Nephron progenitor cell (in vitro differentiated cells): ENCODE measurements around the gene CNOT6.
"Not testable (repeated sequence)": the region's sequence is repeated elsewhere in the genome, so short reads cannot be mapped to it uniquely, and the experiment has no call there.

ENCODE experiments used
- DNase-seq: peaks from one replicate; pipeline ENCODE4 v3.0.0; 2021
- H3K27ac Mint-ChIP-seq: 2 replicates; pipeline ENCODE4 v1.8.0; 2021; ENCODE audit warnings: mild to moderate bottlenecking, moderate library complexity, mixed read lengths
- H3K27me3 Mint-ChIP-seq: 2 replicates; pipeline ENCODE4 v1.8.0; 2021; ENCODE audit warnings: mild to moderate bottlenecking, low read depth, mixed read lengths; ENCODE audit not compliant: poor library complexity
- H3K36me3 Mint-ChIP-seq: 2 replicates; pipeline ENCODE4 v1.8.0; 2021; ENCODE audit warnings: low read depth, mixed read lengths
- H3K4me1 Mint-ChIP-seq: 2 replicates; pipeline ENCODE4 v1.8.0; 2021; ENCODE audit warnings: mixed read lengths
- H3K4me3 Mint-ChIP-seq: 2 replicates; pipeline ENCODE4 v1.8.0; 2021; ENCODE audit warnings: mild to moderate bottlenecking, moderate library complexity, mixed read lengths
- H3K9me3 Mint-ChIP-seq: 2 replicates; pipeline ENCODE4 v1.8.0; 2021; ENCODE audit warnings: mild to moderate bottlenecking, moderate library complexity, mixed read lengths
- CTCF ChIP-seq: fragments of 200-600 bp; sonication (generic); IDR thresholded peaks from 2 replicates; pipeline ENCODE4 v1.5.0; 2021; ENCODE audit warnings: antibody characterized with exemption

Gene CNOT6

GRCh38 chr5:180470361-180470760 lies 23.8 kb upstream of the CNOT6 start:
- no peak overlapping the region for H3K27ac Mint-ChIP-seq
- H3K36me3 Mint-ChIP-seq: no peaks in the 10 kb centered on the region
- no peak for TF ChIP-seq CTCF
- no peak for DNase-seq
- no peaks in the 10 kb centered on the region for H3K9me3 Mint-ChIP-seq
- H3K4me3 Mint-ChIP-seq: no peak overlapping the region
- H3K4me1 Mint-ChIP-seq: peaks cover 4% of the 10 kb centered on the region
- peaks cover 6% of the 10 kb centered on the region for H3K27me3 Mint-ChIP-seq

- DNase-seq: peak; percentile 78
- H3K4me1 Mint-ChIP-seq: peaks cover 4% of the 10 kb centered on the region
- H3K9me3 Mint-ChIP-seq: no peaks in the 10 kb centered on the region
- peaks cover 6% of the 10 kb centered on the region for H3K27me3 Mint-ChIP-seq
- peak; percentile 96 for TF ChIP-seq CTCF
- no peaks in the 10 kb centered on the region for H3K36me3 Mint-ChIP-seq
- H3K4me3 Mint-ChIP-seq: no peak overlapping the region
- H3K27ac Mint-ChIP-seq: no peak overlapping the region
Observed at GRCh38 chr5:180470966-180471582, 23.1 kb upstream of the CNOT6 start.

DNA sequence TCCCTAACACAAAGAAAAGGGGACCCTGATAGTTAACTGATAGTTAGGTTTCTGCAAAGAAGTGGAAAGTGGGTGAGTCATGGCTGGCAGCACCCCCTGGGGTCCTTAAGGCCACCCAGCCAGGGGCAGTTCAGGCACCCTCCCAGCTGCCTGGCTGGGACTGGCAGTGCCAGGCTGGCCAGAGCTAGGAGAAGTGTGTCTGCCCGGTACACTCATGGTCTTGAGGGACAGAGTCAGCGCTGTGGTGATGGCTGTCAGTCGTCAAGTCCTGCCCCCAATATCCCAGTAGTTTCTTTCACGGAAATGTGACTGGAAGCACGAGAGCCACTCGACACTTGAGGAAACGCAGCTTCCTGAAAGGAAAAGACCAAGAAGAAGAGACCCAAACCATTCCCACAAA lies 22.3 kb upstream of the CNOT6 start:
- no peak overlapping the region for H3K27ac Mint-ChIP-seq
- no peaks in the 10 kb centered on the region for H3K36me3 Mint-ChIP-seq
- peaks cover 4% of the 10 kb centered on the region for H3K4me1 Mint-ChIP-seq
- peaks cover 6% of the 10 kb centered on the region for H3K27me3 Mint-ChIP-seq
- TF ChIP-seq CTCF: no peak
- H3K4me3 Mint-ChIP-seq: no peak overlapping the region
- DNase-seq: no peak
- H3K9me3 Mint-ChIP-seq: no peaks in the 10 kb centered on the region

DNA sequence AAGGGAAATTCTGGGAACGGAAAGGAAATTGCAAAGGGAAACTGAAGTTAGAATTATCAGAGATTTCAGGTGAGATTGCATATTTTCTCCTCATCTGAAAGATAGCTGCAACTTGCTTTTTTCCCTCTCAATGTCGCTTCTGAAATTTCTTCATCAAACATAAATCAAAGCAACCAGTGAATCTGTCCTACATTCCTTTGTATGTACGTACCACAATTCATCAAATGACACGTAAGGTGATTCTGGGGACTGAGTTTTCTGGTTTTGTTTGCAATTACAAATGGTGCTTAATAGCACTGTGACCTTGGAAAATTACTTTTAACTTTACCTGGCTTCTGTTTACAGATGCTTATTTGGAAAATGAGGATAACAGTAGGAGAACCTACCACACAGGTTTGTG lies 21.9 kb upstream of the CNOT6 start:
- Mint-ChIP-seq H3K27ac (no peak overlapping the region), H3K36me3 (no peaks in the 10 kb centered on the region), H3K4me1 (peaks cover 4% of the 10 kb centered on the region), H3K27me3 (peaks cover 6% of the 10 kb centered on the region), H3K4me3 (no peak overlapping the region), H3K9me3 (no peaks in the 10 kb centered on the region)
- TF ChIP-seq CTCF: no peak
- no peak for DNase-seq

GRCh38 chr5:180473386-180473785 lies 20.8 kb upstream of the CNOT6 start:
- H3K27me3 Mint-ChIP-seq, H3K9me3 Mint-ChIP-seq, H3K4me3 Mint-ChIP-seq, H3K4me1 Mint-ChIP-seq, H3K27ac Mint-ChIP-seq, H3K36me3 Mint-ChIP-seq, DNase-seq: not testable (repeated sequence)

GRCh38 chr5:180474569-180474968 lies 19.6 kb upstream of the CNOT6 start:
- no peak overlapping the region for H3K27ac Mint-ChIP-seq
- no peaks in the 10 kb centered on the region for H3K9me3 Mint-ChIP-seq

GRCh38 chr5:180475969-180476524 lies 18.1 kb upstream of the CNOT6 start:
- not testable (repeated sequence) for H3K4me3 Mint-ChIP-seq, H3K27ac Mint-ChIP-seq, H3K9me3 Mint-ChIP-seq, H3K4me1 Mint-ChIP-seq, H3K27me3 Mint-ChIP-seq, H3K36me3 Mint-ChIP-seq, DNase-seq

More at GRCh38 chr5:180474569-180474968, 19.6 kb upstream of the CNOT6 start:
- Mint-ChIP-seq H3K4me3 (no peak overlapping the region), H3K36me3 (no peaks in the 10 kb centered on the region), H3K4me1 (no peaks in the 10 kb centered on the region), H3K27me3 (peaks cover 6% of the 10 kb centered on the region)
- TF ChIP-seq CTCF: no peak
- no peak for DNase-seq
